ENCODE measurements around the gene SLC2A9. TPM values are rescaled to one million over a fixed set of nuclear protein-coding genes. Genes with fewer than 3 reads are reported as not detected.

Gene SLC2A9
- total RNA-seq, 1 donor from 2014 or later: 2.0 TPM

DNA sequence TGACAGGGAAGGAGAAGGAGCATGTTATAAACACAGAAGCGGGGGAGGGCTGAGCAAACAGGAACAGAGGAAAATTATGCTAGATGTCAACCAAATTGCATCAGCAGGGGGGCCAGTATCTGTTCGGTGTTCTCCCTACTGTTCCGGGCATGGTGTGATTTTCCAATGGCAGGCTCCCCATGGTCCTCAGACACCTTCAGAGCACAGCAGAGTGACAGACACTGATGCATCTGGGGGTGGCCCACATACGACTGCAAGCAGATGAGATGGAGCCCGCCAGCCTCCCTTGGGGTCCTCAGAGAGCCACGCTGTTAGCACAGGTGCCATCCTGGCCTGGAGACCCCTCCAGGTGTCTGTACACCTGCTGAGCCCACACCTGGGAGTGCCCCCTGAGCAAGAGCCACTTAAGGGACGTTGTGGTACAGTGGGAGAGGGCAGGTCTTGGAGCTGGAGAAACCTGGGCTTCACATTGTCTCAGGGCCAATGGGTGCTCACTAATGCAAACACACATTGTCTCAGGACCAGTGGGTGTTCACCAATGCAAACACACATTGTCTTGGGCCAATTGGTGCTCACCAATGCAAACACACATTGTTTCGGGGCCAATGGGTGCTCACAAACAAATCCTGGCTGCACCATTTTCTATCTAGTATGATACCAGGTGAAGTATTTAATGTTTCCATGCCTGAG, 95.4 kb downstream of the SLC2A9 start:
- TF ChIP-seq, protein P1, sequence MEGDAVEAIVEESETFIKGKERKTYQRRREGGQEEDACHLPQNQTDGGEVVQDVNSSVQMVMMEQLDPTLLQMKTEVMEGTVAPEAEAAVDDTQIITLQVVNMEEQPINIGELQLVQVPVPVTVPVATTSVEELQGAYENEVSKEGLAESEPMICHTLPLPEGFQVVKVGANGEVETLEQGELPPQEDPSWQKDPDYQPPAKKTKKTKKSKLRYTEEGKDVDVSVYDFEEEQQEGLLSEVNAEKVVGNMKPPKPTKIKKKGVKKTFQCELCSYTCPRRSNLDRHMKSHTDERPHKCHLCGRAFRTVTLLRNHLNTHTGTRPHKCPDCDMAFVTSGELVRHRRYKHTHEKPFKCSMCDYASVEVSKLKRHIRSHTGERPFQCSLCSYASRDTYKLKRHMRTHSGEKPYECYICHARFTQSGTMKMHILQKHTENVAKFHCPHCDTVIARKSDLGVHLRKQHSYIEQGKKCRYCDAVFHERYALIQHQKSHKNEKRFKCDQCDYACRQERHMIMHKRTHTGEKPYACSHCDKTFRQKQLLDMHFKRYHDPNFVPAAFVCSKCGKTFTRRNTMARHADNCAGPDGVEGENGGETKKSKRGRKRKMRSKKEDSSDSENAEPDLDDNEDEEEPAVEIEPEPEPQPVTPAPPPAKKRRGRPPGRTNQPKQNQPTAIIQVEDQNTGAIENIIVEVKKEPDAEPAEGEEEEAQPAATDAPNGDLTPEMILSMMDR (conservative IDR thresholded peaks at IDR 0.05; ENCODE audit: low read depth, low read length): no peak
- no peak overlapping the region for H3K4me3 ChIP-seq (ENCODE audit: low read depth, low read length)
- no peak for DNase-seq (ENCODE audit: low read depth)

DNA sequence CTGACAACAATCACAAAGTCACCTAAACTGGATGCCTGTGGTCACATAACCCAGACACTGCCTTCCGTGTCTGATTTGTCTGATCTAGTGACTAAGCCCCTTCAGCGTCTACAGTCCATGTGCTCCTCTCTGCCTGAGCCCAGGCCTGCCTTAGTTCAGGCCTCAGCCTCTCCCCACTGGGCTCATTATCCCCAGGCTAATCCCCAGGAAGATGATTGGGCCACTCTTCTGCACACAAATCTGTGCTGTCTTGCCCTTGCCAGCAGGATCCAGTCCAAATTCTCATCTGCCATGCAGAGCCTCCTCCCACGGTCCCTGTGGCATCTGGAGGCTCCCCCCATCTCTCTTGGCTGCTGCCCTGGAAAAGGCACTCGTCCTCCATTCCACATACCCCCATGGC, 96.5 kb downstream of the SLC2A9 start:
- no peak overlapping the region for H3K4me3 ChIP-seq (ENCODE audit: low read depth, low read length)
- TF ChIP-seq, protein P1 (conservative IDR thresholded peaks at IDR 0.05; ENCODE audit: low read depth, low read length): no peak
- DNase-seq (ENCODE audit: low read depth): no peak

DNA sequence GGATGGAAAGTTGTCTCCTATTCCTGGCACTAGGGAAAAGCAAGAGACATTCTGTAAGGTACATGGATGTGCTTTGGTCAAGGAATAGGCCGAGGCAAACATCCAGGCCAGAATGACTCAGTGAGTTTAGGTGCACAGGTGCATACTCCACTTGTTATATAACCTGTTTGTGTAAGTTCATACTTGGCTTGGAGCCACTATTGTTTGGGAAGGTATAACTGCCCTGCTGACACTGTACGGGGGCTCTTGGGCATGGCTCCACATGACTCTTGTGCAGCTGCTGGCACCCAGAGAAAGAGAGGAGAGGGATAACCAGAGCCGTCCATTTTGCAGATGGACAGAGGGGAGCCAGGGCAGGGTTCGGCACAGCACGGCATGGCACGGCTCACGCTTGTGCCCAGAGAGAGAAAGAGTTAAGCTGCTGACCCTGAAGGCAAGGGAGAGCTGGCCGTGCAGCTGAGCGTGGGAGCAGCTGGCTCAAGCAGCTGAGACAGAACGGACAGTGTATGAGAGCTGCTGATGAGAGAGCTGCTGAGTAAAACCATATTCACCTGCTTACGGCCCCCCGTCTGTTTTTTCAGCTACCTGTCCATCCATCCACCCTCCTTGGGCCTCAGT, 98.0 kb downstream of the SLC2A9 start:
- TF ChIP-seq, protein P1 (conservative IDR thresholded peaks at IDR 0.05; ENCODE audit: low read depth, low read length): no peak
- no peak overlapping the region for H3K4me3 ChIP-seq (ENCODE audit: low read depth, low read length)
- DNase-seq (ENCODE audit: low read depth): no peak

DNA sequence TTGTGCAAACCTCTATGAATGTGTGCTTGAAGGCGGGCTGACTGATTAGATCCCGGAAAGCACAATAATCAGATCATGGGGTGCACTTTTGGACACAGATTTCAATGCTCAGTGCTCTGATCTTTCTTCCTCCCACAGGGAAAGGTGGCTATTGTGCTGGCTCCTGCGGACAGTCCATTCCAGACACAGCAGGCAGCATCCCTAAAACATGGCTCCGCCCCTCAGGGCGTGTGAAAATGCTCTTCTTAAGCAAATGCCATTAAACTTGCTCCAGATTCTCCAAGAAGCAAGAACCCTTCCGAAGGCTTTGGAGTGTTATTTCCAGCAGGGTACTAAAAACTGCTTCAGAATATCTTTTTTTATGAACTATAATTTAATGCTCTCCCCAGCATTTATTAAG, 100.0 kb downstream of the SLC2A9 start:
- TF ChIP-seq, protein P1 (conservative IDR thresholded peaks at IDR 0.05; ENCODE audit: low read depth, low read length): no peak
- no peak overlapping the region for H3K4me3 ChIP-seq (ENCODE audit: low read depth, low read length)
- DNase-seq (ENCODE audit: low read depth): no peak

DNA sequence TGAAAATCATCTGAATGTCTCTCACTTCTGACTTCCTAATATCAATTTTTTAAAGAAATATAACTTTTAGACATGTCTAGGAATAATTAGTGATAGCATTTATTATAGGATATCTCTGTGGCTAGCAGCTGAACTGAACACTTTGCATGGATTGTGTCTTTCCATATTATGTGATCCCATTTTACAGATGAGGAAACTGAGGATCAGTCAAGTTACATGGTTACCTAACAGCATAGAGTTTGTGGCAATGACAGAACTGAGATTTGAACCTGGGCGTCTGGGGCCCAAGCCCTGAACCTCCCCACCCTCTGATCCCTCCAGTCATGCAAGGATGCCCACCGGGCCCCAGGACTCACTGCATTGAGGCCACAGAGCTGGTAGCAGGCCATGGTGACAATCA, 101.3 kb downstream of the SLC2A9 start:
- H3K4me3 ChIP-seq (ENCODE audit: low read depth, low read length): no peak overlapping the region
- DNase-seq (ENCODE audit: low read depth): no peak
- TF ChIP-seq, protein P1 (conservative IDR thresholded peaks at IDR 0.05; ENCODE audit: low read depth, low read length): no peak

DNA sequence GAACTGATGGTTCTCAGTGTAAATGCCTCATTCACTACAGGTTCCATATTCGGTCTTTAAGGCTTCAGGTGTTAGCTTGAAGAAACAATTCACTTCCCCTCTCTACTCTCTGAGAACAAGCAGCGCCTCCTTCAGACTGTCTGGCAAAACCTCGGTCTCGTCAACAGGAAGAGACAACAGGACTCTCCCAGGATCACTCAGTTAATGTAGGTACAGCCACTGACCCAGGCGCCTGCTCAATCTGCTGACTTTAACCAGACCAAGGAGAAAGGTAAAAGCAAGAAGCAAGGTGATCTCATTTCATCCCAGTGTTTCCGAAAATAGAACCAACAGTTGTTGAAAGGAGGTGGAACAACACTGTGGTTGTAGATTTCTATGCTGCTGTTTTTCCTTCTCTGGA, 102.2 kb downstream of the SLC2A9 start:
- TF ChIP-seq, protein P1 (conservative IDR thresholded peaks at IDR 0.05; ENCODE audit: low read depth, low read length): no peak
- no peak overlapping the region for H3K4me3 ChIP-seq (ENCODE audit: low read depth, low read length)
- no peak for DNase-seq (ENCODE audit: low read depth)

DNA sequence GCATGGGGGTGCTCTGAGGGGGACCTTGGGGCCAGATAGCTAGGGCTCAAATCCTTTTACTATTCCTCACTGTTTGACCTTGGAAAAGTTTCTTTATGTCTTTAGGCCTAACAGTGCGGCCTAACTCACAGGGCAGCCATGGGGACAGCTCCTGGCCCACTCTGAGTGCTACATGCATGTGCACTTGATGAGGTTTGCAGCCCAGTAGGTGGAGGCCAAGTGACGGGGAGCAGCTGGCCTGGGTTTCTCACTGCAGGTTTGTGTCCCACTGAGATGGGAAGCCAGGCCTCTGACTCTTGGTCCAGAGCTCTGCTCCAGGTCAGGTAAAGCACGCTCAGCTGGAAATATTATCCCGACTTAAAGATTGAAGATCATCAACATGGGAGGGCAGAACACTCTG, 102.8 kb downstream of the SLC2A9 start:
- TF ChIP-seq, protein P1 (conservative IDR thresholded peaks at IDR 0.05; ENCODE audit: low read depth, low read length): no peak
- DNase-seq (ENCODE audit: low read depth): no peak
- H3K4me3 ChIP-seq (ENCODE audit: low read depth, low read length): no peak overlapping the region
